NCI-H1048 (cell line): ENCODE results near the gene BCL11A.

ENCODE experiments used
- DNase-seq: peaks from one replicate; lab custom pipeline; 2025; lab: John Stamatoyannopoulos, UW

BCL11A gene

GRCh38 chr2:60406192-60406591 is 147.3 kb downstream of the BCL11A start:
- DNase-seq = no peak

GRCh38 chr2:60405271-60405919 is 148.1 kb downstream of the BCL11A start:
- DNase-seq = no peak
